ENCODE measurements around the gene ESPN.
A peak's percentile ranks its signal among the peaks of the same experiment; 100 is the strongest.
"Not testable (repeated sequence)": the region's sequence is repeated elsewhere in the genome, so short reads cannot be mapped to it uniquely, and the experiment has no call there.

Gene ESPN

GRCh38 chr1:6428453-6428852 lies 3.9 kb downstream of the ESPN start:
- DNase-seq (ENCODE audit: low read depth, low spot score), result not testable (repeated sequence)

- DNase-seq (ENCODE audit: low read depth, low spot score), result not testable (repeated sequence)
Observed at GRCh38 chr1:6429660-6430411, 5.3 kb downstream of the ESPN start.

GRCh38 chr1:6431645-6432579 lies 7.3 kb downstream of the ESPN start:
- not testable (repeated sequence) for DNase-seq (ENCODE audit: low read depth, low spot score)

- no peak for DNase-seq (ENCODE audit: low read depth, low spot score)
Observed at GRCh38 chr1:6434186-6434585, 9.6 kb downstream of the ESPN start.

- DNase-seq (ENCODE audit: low read depth, low spot score), result no peak
Observed at GRCh38 chr1:6435129-6435528, 10.6 kb downstream of the ESPN start.

GRCh38 chr1:6435547-6435946 lies 11.0 kb downstream of the ESPN start:
- no peak for DNase-seq (ENCODE audit: low read depth, low spot score)

- DNase-seq (ENCODE audit: low read depth, low spot score), result not testable (repeated sequence)
Observed at GRCh38 chr1:6436277-6436676, 11.7 kb downstream of the ESPN start.

- not testable (repeated sequence) for DNase-seq (ENCODE audit: low read depth, low spot score)
Observed at GRCh38 chr1:6437012-6437700, 12.6 kb downstream of the ESPN start.

- peak; percentile 97 for DNase-seq (ENCODE audit: low read depth, low spot score)
Observed at GRCh38 chr1:6438047-6438525, 13.5 kb downstream of the ESPN start.

GRCh38 chr1:6440198-6441126 lies 15.9 kb downstream of the ESPN start:
- DNase-seq (ENCODE audit: low read depth, low spot score), result peak; percentile 72

GRCh38 chr1:6441586-6441985 lies 17.0 kb downstream of the ESPN start:
- DNase-seq (ENCODE audit: low read depth, low spot score), result no peak

- DNase-seq (ENCODE audit: low read depth, low spot score), result no peak
Observed at GRCh38 chr1:6443339-6444115, 19.0 kb downstream of the ESPN start.

GRCh38 chr1:6444377-6444776 lies 19.8 kb downstream of the ESPN start:
- DNase-seq (ENCODE audit: low read depth, low spot score), result no peak

GRCh38 chr1:6445062-6445763 lies 20.6 kb downstream of the ESPN start:
- DNase-seq (ENCODE audit: low read depth, low spot score), result no peak

- not testable (repeated sequence) for DNase-seq (ENCODE audit: low read depth, low spot score)
Observed at GRCh38 chr1:6445929-6446328, 21.4 kb downstream of the ESPN start.

GRCh38 chr1:6446665-6447015 lies 22.1 kb downstream of the ESPN start:
- no peak for DNase-seq (ENCODE audit: low read depth, low spot score)

GRCh38 chr1:6447016-6447817 lies 22.6 kb downstream of the ESPN start:
- no peak for DNase-seq (ENCODE audit: low read depth, low spot score)
